NB4 (cell line): ENCODE results near the gene ADCY1.

Experiments used
- DNase-seq: peaks from one replicate; pipeline ENCODE4 v3.0.0; 2010; ENCODE audit warnings: low read depth
- H3K4me3 ChIP-seq: one replicate; pipeline ENCODE4 v1.5.1; 2011; ENCODE audit warnings: mild to moderate bottlenecking, low read depth, low read length, moderate library complexity
- MYC ChIP-seq: IDR thresholded peaks from 2 replicates; pipeline ENCODE4 v1.6.1; 2011; ENCODE audit warnings: low read depth, low read length
- POLR2A ChIP-seq: IDR thresholded peaks from 2 replicates; pipeline ENCODE4 v1.6.1; 2011; ENCODE audit warnings: mild to moderate bottlenecking; ENCODE audit not compliant: insufficient read length; ENCODE audit errors: extremely low read depth
- TF ChIP-seq, protein P1 (sequence below): IDR thresholded peaks from 2 replicates; pipeline ENCODE4 v1.6.1; 2011; ENCODE audit warnings: low read depth, low read length
- TF ChIP-seq, protein P2 (sequence below): IDR thresholded peaks from one replicate; pipeline ENCODE4 v1.5.1; 2012; ENCODE audit warnings: low read depth, low read length

ADCY1 gene

DNA sequence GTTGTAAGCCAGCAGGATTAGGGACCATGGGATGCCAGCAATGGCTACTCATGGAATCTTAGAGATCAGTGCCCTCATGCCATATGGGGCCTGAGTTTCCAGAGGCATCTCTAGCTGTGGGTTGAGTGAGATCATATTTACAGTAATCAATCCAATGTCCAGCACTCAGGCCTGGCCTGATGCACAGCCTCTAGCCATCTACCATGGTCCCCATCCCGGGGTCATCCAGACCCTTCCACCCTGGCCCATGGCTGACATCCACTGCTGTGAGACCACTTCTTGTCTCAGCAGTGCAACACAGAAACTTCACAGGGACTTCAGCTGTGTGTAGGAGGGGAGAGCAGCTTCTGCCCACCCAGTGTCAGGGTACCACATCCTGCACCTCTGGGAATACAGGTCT is 6.5 kb upstream of the ADCY1 start:
- H3K4me3 ChIP-seq = no peak overlapping the region
- DNase-seq = no peak
- TF ChIP-seq, protein P1, sequence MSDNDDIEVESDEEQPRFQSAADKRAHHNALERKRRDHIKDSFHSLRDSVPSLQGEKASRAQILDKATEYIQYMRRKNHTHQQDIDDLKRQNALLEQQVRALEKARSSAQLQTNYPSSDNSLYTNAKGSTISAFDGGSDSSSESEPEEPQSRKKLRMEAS = no peak
- TF ChIP-seq MYC (no peak), POLR2A (no peak)
- TF ChIP-seq, protein P2, sequence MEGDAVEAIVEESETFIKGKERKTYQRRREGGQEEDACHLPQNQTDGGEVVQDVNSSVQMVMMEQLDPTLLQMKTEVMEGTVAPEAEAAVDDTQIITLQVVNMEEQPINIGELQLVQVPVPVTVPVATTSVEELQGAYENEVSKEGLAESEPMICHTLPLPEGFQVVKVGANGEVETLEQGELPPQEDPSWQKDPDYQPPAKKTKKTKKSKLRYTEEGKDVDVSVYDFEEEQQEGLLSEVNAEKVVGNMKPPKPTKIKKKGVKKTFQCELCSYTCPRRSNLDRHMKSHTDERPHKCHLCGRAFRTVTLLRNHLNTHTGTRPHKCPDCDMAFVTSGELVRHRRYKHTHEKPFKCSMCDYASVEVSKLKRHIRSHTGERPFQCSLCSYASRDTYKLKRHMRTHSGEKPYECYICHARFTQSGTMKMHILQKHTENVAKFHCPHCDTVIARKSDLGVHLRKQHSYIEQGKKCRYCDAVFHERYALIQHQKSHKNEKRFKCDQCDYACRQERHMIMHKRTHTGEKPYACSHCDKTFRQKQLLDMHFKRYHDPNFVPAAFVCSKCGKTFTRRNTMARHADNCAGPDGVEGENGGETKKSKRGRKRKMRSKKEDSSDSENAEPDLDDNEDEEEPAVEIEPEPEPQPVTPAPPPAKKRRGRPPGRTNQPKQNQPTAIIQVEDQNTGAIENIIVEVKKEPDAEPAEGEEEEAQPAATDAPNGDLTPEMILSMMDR = no peak

DNA sequence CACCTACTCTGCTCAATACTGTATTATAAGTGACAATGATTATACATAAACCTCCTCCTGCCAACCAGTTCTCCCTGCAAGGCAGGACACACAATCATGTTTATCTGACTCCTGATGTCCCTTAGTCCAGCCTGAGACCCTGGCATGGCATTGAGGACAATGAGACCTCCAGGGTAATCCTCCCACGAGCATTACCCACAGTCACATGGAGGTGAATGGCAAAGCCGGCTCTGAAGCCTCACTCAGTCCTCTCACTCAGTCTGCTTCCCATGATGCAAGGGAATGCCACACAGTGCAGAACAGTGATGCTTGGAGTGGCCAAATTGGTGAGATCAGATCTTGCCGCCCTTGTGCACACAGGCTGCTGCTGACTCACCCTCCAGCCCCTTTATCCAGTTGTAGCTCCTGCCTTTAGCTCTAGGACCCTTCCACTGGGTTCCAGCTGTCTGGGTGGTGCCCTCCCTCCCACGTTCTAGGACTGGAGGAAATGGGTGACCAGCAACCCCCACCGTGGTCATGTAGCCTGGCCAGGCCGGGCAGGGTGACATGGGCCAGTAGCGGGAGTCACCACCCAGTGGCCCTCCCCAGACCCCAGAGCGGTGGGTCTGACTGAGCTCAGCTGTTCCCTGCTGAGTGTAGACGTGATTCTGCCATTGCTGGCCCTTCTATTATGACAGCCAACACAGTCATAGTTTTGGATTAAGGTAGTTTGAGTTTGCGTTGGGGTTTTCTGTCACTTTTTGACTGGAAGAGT is 5.5 kb upstream of the ADCY1 start:
- no peak overlapping the region for H3K4me3 ChIP-seq
- DNase-seq = no peak
- no peak for TF ChIP-seq MYC
- TF ChIP-seq, protein P2 = no peak
- TF ChIP-seq, protein P1 = no peak
- no peak for TF ChIP-seq POLR2A

DNA sequence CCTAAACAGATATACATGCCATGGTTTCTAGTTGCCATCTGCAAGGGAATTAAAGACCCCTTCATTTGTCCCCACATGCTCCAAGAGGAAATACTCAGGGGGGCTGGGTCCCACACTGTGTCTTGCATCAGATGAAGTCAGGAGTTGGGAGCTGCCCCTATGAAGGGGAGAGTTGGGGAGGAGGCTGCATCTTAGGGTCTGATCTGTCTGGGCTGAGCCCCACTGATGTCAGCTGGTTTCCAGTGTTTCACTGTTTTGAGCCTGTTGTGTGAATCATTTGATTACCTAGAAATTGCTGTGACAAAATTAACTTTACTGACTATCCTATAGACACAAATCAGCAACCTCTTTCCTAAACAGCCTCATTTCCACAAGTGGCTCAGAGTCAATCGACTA is 4.9 kb upstream of the ADCY1 start:
- DNase-seq = no peak
- TF ChIP-seq MYC = no peak
- H3K4me3 ChIP-seq = no peak overlapping the region

DNA sequence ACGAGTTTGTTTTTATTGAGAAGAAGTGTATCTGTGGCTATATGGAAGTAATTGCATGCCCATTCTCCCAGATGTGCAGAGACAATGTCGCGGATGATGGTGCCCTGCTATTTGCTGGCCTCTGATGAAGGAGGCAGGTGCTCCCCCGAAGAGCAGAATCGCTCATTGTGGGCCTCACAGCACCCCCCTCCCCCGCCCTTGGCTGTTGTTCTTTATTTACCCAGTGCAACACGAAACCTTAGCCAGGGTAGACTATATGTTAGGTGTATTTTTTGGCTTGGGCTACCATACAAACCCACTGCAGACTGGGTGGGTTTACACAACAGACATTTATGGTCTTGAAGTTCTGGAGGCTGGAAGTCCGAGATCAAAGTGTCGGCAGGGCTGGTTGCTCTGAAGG is 3.4 kb upstream of the ADCY1 start:
- TF ChIP-seq POLR2A (no peak), MYC (no peak)
- TF ChIP-seq, protein P2 = no peak
- TF ChIP-seq, protein P1 = no peak
- no peak overlapping the region for H3K4me3 ChIP-seq
- DNase-seq = no peak

DNA sequence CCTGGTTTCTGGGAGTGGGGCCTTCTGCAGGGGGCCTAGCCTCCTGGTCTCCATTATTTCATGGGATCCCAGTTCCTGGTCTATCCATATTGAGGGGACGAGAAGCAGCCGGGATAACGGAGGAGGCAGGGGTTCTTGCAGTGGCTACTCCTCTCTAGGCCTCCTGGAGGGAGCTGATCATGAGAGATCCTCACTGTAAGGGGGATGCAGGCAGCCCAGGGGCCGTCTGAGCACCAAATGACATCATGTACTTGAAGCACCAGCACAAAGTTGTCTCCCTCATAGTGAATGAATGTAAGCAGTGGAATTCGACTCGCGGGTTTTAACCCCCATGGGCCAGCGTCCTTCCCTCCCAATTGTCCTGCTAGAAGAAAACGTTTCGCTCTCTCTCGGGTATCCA is 964 bp upstream of the ADCY1 start:
- no peak for DNase-seq
- TF ChIP-seq MYC (no peak), POLR2A (no peak)
- TF ChIP-seq, protein P1 = no peak
- no peak overlapping the region for H3K4me3 ChIP-seq

DNA sequence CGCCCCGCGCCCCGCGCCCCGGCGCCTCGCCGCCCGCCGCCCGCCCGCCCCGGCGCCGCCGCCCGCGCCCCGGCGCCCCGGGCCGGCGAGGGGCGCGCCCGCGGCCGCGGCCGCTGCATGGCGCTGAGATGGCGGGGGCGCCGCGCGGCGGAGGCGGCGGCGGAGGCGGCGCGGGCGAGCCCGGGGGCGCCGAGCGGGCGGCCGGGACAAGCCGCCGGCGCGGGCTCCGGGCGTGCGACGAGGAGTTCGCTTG is 174 bp downstream of the ADCY1 start:
- DNase-seq = no peak
- TF ChIP-seq, protein P1 = no peak
- no peak for TF ChIP-seq POLR2A
- no peak for TF ChIP-seq MYC
- TF ChIP-seq, protein P2 = no peak
- no peak overlapping the region for H3K4me3 ChIP-seq
